ENCODE data around the gene NFATC3.

Gene NFATC3

GRCh38 chr16:68242926-68243858 lies 158.0 kb downstream of the NFATC3 start:
- TF ChIP-seq SPI1 (IDR thresholded peaks at IDR 0.05; ENCODE audit: borderline replicate concordance, low read depth) (no peak), POLR2AphosphoS5 (IDR thresholded peaks at IDR 0.05; ENCODE audit: low read depth) (no peak), REST (IDR thresholded peaks at IDR 0.05; ENCODE audit: insufficient replicate concordance, low read depth) (no peak), GABPA (IDR thresholded peaks at IDR 0.05; ENCODE audit: low read depth) (no peak)
- TF ChIP-seq, protein P1, sequence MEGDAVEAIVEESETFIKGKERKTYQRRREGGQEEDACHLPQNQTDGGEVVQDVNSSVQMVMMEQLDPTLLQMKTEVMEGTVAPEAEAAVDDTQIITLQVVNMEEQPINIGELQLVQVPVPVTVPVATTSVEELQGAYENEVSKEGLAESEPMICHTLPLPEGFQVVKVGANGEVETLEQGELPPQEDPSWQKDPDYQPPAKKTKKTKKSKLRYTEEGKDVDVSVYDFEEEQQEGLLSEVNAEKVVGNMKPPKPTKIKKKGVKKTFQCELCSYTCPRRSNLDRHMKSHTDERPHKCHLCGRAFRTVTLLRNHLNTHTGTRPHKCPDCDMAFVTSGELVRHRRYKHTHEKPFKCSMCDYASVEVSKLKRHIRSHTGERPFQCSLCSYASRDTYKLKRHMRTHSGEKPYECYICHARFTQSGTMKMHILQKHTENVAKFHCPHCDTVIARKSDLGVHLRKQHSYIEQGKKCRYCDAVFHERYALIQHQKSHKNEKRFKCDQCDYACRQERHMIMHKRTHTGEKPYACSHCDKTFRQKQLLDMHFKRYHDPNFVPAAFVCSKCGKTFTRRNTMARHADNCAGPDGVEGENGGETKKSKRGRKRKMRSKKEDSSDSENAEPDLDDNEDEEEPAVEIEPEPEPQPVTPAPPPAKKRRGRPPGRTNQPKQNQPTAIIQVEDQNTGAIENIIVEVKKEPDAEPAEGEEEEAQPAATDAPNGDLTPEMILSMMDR (IDR thresholded peaks at IDR 0.05; ENCODE audit: insufficient read depth, low read length): no peak
- H3K27ac ChIP-seq (replicated peaks): no peak overlapping the region
- DNase-seq (ENCODE audit: low read depth in 1 of 2, low spot score in 1 of 2): no peak
- no peaks in the 10 kb centered on the region for H3K27me3 ChIP-seq (ENCODE audit: insufficient read depth, poor library complexity, severe bottlenecking)
- no peak overlapping the region for H3K4me3 ChIP-seq (replicated peaks; ENCODE audit: insufficient read depth, low read length)

- Histone ChIP-seq H3K4me3 (replicated peaks; ENCODE audit: insufficient read depth, low read length) (peak overlapping the region; percentile 98), H3K27ac (replicated peaks) (peak overlapping the region; percentile 58), H3K27me3 (ENCODE audit: insufficient read depth, poor library complexity, severe bottlenecking) (no peaks in the 10 kb centered on the region)
- no peak for TF ChIP-seq SPI1 (IDR thresholded peaks at IDR 0.05; ENCODE audit: borderline replicate concordance, low read depth)
- TF ChIP-seq REST (IDR thresholded peaks at IDR 0.05; ENCODE audit: insufficient replicate concordance, low read depth): no peak
- TF ChIP-seq, protein P1 (IDR thresholded peaks at IDR 0.05; ENCODE audit: insufficient read depth, low read length): no peak
- 0 out of 2 replicates have a peak, but pooled peaks have one; percentile 10 for TF ChIP-seq GABPA (IDR thresholded peaks at IDR 0.05; ENCODE audit: low read depth)
- TF ChIP-seq POLR2AphosphoS5 (IDR thresholded peaks at IDR 0.05; ENCODE audit: low read depth): no peak
- DNase-seq (ENCODE audit: low read depth in 1 of 2, low spot score in 1 of 2): no peak
These were observed 159.3 kb downstream of the NFATC3 start for GRCh38 chr16:68244481-68244902.

DNA sequence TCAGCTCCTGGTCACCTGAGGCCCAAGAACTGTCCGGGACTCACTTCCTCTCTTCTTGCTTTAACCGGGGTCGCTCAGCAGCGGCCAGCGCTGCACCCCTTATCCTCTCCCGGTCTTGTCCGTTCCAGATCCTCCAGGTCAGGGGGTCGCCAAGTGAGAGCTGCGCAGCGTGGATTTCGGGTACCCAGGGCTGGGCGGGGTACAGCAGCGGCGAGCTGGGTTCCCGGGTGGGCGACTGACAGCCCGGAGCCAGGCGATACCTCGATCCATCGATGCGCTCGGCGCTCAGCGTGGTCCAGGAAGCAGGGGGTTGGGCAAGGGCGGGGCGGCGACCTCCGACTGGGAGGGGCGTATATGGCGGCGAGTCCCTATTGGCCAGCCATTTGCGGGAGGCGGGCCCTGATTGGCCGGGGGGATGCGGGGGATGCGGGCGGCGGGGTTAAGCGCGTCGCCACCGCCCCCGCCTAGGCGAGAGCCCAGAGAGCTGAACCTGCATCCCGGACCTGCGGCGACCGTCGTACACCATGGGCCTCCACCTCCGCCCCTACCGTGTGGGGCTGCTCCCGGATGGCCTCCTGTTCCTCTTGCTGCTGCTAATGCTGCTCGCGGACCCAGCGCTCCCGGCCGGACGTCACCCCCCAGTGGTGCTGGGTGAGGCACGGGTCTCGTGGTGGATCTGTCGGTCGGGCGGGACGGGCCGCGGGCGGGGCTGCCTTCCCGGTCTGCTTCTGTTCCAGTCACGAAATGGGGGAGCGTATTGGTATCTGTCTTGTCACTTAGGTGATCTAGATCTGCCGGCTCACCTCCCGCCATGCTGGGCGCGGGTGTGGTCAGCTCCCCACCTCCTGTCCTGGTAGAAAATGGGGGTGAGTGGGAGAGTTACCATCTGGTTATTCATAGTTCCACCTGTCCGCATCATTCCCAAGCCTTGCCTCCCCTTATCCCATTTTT lies 160.0 kb downstream of the NFATC3 start, which contains the start of gene PLA2G15:
TSS of gene PLA2G15 (plus strand) at position 471 of the 951 bp plus-strand sequence. CDS start at position 525, 54 bp downstream.
- Histone ChIP-seq H3K4me3 (replicated peaks; ENCODE audit: insufficient read depth, low read length) (peak within 1 kb of the TSS; percentile 98), H3K27ac (replicated peaks) (peak within 1 kb of the TSS; percentile 58), H3K27me3 (ENCODE audit: insufficient read depth, poor library complexity, severe bottlenecking) (no peaks in the 10 kb centered on the region)
- peak; percentile 94 to 96 for DNase-seq (ENCODE audit: low read depth in 1 of 2, low spot score in 1 of 2)
- TF ChIP-seq REST (IDR thresholded peaks at IDR 0.05; ENCODE audit: insufficient replicate concordance, low read depth): no peak
- TF ChIP-seq SPI1 (IDR thresholded peaks at IDR 0.05; ENCODE audit: borderline replicate concordance, low read depth): peak; percentile 36; the same call in 1 of the 2 replicates
- TF ChIP-seq POLR2AphosphoS5 (IDR thresholded peaks at IDR 0.05; ENCODE audit: low read depth): peak; percentile 30; the same call in 1 of the 2 replicates
- no peak for TF ChIP-seq GABPA (IDR thresholded peaks at IDR 0.05; ENCODE audit: low read depth)

Data from HL-60 (cell line).